D721Med (cell line): ENCODE results near the gene CROCC.
"Not testable (repeated sequence)": the region's sequence is repeated elsewhere in the genome, so short reads cannot be mapped to it uniquely, and the experiment has no call there.

Source experiments
- DNase-seq: peaks from one replicate; pipeline ENCODE4 v3.0.0; 2011; ENCODE audit warnings: low spot score; ENCODE audit not compliant: insufficient read length
- FAIRE-seq: peaks from 2 replicates; lab custom pipeline; 2011; peaks lifted over from hg19 to GRCh38; lab: Jason Lieb, UNC
- TF ChIP-seq, protein P1 (sequence below): IDR thresholded peaks from 2 replicates; pipeline ENCODE4 v1.5.1; 2012; ENCODE audit warnings: mild to moderate bottlenecking, control low read depth; ENCODE audit not compliant: insufficient read depth; ENCODE audit errors: missing control alignments

Gene CROCC

GRCh38 chr1:16938351-16939321 lies 16.9 kb downstream of the CROCC start:
- DNase-seq: no peak
- TF ChIP-seq, protein P1, sequence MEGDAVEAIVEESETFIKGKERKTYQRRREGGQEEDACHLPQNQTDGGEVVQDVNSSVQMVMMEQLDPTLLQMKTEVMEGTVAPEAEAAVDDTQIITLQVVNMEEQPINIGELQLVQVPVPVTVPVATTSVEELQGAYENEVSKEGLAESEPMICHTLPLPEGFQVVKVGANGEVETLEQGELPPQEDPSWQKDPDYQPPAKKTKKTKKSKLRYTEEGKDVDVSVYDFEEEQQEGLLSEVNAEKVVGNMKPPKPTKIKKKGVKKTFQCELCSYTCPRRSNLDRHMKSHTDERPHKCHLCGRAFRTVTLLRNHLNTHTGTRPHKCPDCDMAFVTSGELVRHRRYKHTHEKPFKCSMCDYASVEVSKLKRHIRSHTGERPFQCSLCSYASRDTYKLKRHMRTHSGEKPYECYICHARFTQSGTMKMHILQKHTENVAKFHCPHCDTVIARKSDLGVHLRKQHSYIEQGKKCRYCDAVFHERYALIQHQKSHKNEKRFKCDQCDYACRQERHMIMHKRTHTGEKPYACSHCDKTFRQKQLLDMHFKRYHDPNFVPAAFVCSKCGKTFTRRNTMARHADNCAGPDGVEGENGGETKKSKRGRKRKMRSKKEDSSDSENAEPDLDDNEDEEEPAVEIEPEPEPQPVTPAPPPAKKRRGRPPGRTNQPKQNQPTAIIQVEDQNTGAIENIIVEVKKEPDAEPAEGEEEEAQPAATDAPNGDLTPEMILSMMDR: no peak
- no peak for FAIRE-seq

- not testable (repeated sequence) for FAIRE-seq, DNase-seq
These were observed 17.9 kb downstream of the CROCC start for GRCh38 chr1:16939386-16940180.

DNA sequence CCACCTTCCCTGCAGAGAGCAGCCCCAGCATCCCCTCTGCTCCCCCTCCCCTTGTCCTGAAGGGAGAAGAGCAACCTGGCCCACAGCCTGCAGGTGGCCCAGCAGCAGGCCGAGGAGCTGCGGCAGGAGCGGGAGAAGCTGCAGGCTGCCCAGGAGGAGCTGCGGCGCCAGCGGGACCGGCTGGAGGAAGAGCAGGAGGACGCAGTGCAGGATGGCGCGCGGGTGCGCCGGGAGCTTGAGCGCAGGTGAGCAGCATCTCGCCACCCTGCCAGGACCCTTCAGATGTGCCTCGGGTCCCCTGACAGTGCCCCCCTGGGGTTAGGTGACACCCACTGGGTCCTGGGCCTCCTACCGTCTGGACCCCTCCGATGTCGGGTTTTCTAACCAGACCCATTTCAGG lies 22.3 kb downstream of the CROCC start:
- DNase-seq: no peak
- TF ChIP-seq, protein P1: no peak
- no peak for FAIRE-seq

GRCh38 chr1:16945512-16945911 lies 23.8 kb downstream of the CROCC start:
- not testable (repeated sequence) for FAIRE-seq, DNase-seq

DNA sequence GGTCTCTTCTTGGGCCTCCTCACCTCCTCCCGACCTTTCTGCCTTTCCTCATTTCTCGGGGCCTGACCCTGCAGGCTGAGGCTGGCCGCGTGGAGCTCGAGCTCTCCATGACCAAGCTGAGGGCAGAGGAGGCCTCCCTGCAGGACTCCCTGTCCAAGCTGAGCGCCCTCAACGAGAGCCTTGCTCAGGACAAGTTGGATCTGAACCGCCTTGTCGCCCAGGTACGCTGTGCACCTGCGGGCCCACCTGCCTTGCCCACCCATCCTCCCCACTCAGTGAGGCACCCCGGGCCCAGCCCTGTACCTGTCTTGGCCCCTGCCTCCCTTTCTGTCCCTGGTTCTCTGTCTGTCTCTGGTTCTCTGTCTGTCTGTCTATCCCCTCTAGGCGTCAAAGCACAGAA lies 24.5 kb downstream of the CROCC start:
- not testable (repeated sequence) for DNase-seq, FAIRE-seq

DNA sequence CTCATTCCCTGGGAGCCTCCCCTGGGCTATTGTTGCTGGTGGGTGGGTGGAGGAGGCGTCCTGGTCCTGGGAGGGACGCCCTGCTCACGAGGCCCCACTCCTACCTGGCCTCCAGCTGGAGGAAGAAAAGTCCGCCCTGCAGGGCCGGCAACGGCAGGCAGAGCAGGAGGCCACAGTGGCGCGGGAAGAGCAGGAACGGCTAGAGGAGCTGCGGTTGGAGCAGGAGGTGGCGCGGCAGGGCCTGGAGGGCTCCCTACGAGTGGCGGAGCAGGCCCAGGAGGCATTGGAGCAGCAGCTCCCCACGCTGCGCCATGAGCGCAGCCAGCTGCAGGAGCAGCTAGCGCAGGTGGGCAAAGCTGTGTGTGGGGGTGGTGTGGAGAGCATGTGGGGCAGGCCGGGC lies 24.9 kb downstream of the CROCC start:
- DNase-seq: no peak
- FAIRE-seq: no peak
- TF ChIP-seq, protein P1: no peak

DNA sequence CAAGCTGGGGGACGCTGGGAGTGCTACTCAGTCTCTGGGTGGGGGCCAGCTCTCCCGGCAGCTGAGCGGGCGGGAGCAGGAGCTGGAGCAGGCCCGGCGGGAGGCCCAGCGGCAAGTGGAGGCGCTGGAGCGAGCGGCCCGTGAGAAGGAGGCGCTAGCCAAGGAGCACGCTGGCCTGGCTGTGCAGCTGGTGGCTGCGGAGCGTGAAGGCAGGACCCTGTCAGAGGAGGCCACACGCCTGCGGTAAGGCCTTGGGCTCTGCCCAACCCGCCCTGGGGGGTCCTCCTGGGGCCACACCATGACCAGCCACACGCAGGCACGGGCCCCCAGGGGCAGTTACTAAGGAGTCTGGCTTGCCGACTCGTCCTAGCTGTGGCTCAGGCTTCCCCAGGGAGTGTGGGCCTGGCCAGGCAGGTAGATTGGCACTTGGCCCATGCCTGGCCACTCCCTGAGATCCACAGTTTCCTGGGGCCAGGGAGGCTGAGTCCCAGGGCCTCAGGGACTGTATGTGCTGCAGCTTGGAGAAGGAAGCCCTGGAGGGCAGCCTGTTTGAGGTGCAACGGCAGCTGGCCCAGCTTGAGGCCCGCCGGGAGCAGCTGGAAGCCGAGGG lies 26.7 kb downstream of the CROCC start:
- FAIRE-seq, DNase-seq: not testable (repeated sequence)

- DNase-seq, FAIRE-seq: not testable (repeated sequence)
These were observed 27.3 kb downstream of the CROCC start for GRCh38 chr1:16949026-16949425.

GRCh38 chr1:16952376-16952775 lies 30.6 kb downstream of the CROCC start:
- not testable (repeated sequence) for DNase-seq, FAIRE-seq

DNA sequence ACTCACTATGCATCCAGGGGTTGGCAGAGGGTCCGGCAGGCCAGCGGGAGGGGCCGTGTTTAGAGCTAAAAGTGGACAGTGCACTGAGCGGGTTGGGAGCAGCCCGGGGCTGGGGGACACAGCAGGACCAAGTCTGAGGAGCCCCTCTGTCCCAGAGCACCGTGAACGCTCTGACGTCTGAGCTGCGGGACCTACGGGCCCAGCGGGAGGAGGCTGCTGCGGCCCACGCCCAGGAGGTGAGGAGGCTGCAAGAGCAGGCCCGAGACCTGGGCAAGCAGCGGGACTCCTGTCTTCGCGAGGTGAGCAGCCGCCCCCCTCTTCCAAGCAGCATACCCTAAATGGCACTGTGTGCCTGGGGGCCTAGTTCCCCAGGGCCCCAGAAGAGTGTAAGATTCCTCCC lies 32.8 kb downstream of the CROCC start:
- DNase-seq (no peak), FAIRE-seq (no peak)
- TF ChIP-seq, protein P1: no peak
